ENCODE results near the gene ASB1.

GRCh38 chr2:238424313-238424700, 2.4 kb upstream of the ASB1 start:
- TF ChIP-seq CTCF (conservative IDR thresholded peaks at IDR 0.05 in 1 of 2, IDR thresholded peaks at IDR 0.05 in 1 of 2; ENCODE audit: low read depth in 1 of 2, low read length in 2 of 2): no peak
- no peak for TF ChIP-seq EZH2 (IDR thresholded peaks at IDR 0.05; ENCODE audit: low read length, missing control alignments)
